H1 (cell line): Measurements from ENCODE around the gene NR4A1. TPM values are rescaled to one million over a fixed set of nuclear protein-coding genes. Genes with fewer than 3 reads are reported as not detected.

ENCODE experiments used
- CTCF ChIA-PET: fragments of 300-600 bp; sonication (Branson Sonifier 250); formaldehyde crosslinking; loops from one replicate; lab custom pipeline; 2021; ENCODE audit not compliant: partially characterized antibody; lab: Charles Lee
- POLR2A ChIA-PET: fragments of 300-600 bp; sonication (Branson Sonifier 250); formaldehyde crosslinking; loops from one replicate; lab custom pipeline; 2021; ENCODE audit warnings: inconsistent platforms; ENCODE audit not compliant: partially characterized antibody; lab: Charles Lee
- DNase-seq, 2 experiments: peaks; one replicate each; pipeline versions ENCODE4 v3.0.0 to v3.0.0-alpha.2; 2010 to 2022; ENCODE audit warnings: low spot score in 2 of 2, low read depth in 1 of 2, mixed read lengths in 1 of 2
- FAIRE-seq: peaks from 2 replicates; lab custom pipeline; 2011; peaks lifted over from hg19 to GRCh38; lab: Jason Lieb, UNC
- H2AFZ ChIP-seq: 2 replicates; pipeline ENCODE4 v1.8.1; 2012; ENCODE audit warnings: low read length, inconsistent platforms
- H2AK5ac ChIP-seq: 2 replicates; pipeline ENCODE4 v1.6.1; 2013; ENCODE audit warnings: low read depth, low read length
- H2BK120ac ChIP-seq: replicated peaks from 2 replicates; pipeline ENCODE3; 2013; ENCODE audit warnings: low read depth, low read length, inconsistent platforms
- H2BK12ac ChIP-seq: 2 replicates; pipeline ENCODE4 v1.6.1; 2013; ENCODE audit warnings: low read depth, low read length
- H2BK15ac ChIP-seq: 2 replicates; pipeline ENCODE4 v1.6.1; 2013; ENCODE audit warnings: low read length
- H2BK20ac ChIP-seq: 2 replicates; pipeline ENCODE4 v1.6.1; 2013; ENCODE audit warnings: low read length
- H2BK5ac ChIP-seq: 2 replicates; pipeline ENCODE4 v1.6.1; 2013; ENCODE audit warnings: low read depth, low read length
- H3K14ac ChIP-seq: 2 replicates; pipeline ENCODE4 v1.6.1; 2013; ENCODE audit warnings: inconsistent platforms; ENCODE audit not compliant: insufficient read length
- H3K18ac ChIP-seq: 2 replicates; pipeline ENCODE4 v1.6.1; 2013; ENCODE audit warnings: low read length; ENCODE audit errors: extremely low read depth
- H3K23ac ChIP-seq: 2 replicates; pipeline ENCODE4 v1.6.1; 2013; ENCODE audit warnings: inconsistent platforms; ENCODE audit not compliant: insufficient read length
- H3K23me2 ChIP-seq: 2 replicates; pipeline ENCODE4 v1.6.1; 2013; ENCODE audit warnings: low read depth, low read length
- H3K27ac ChIP-seq: 2 replicates; pipeline ENCODE4 v1.6.1; 2011; ENCODE audit warnings: low read depth, low read length, inconsistent platforms
- H3K27me3 ChIP-seq, 4 experiments: replicated peaks in 1 of 4; 1 replicate in 1 of 4; 2 replicates in 3 of 4; pipeline versions ENCODE4 v1.6.1 to v1.8.1; 2011 to 2013; ENCODE audit warnings: low read length in 3 of 4, mild to moderate bottlenecking in 3 of 4, inconsistent platforms in 2 of 4, mixed read lengths in 2 of 4, moderate library complexity in 1 of 4; ENCODE audit not compliant: control insufficient read depth in 3 of 4, insufficient read depth in 3 of 4; ENCODE audit errors: extremely low read depth in 1 of 4
- H3K36me3 ChIP-seq, 4 experiments: 2 replicates each; pipeline versions ENCODE4 v1.6.1 to v1.8.1; 2011 to 2013; ENCODE audit warnings: mild to moderate bottlenecking in 4 of 4, low read length in 3 of 4, moderate library complexity in 2 of 4, control low read depth in 1 of 4, inconsistent platforms in 1 of 4; ENCODE audit not compliant: insufficient read depth in 4 of 4, control insufficient read depth in 2 of 4
- H3K4ac ChIP-seq: replicated peaks from 2 replicates; pipeline ENCODE3; 2013; ENCODE audit warnings: low read length, low read depth, mixed read lengths, inconsistent platforms; ENCODE audit not compliant: insufficient read length
- H3K4me1 ChIP-seq, 4 experiments: replicated peaks in 1 of 4; 1 replicate in 1 of 4; 2 replicates in 3 of 4; pipeline versions ENCODE4 v1.6.1 to v1.8.1; 2011 to 2013; ENCODE audit warnings: low read length in 3 of 4, inconsistent platforms in 2 of 4, mixed read lengths in 1 of 4; ENCODE audit not compliant: insufficient read depth in 4 of 4, control insufficient read depth in 3 of 4
- H3K4me2 ChIP-seq, 2 experiments: 2 replicates each; pipeline versions ENCODE4 v1.6.1 to v1.8.1; 2011 to 2013; ENCODE audit warnings: low read depth in 2 of 2, low read length in 2 of 2, control low read depth in 1 of 2, inconsistent platforms in 1 of 2, mild to moderate bottlenecking in 1 of 2; ENCODE audit not compliant: insufficient read depth in 1 of 2
- H3K4me3 ChIP-seq, 4 experiments: fragments of 200-600, 300-600 bp in 1 of 4; sonication (generic), shearing (Covaris generic), sonication (Bioruptor Twin) in 1 of 4; 2 replicates each; pipeline versions ENCODE4 v1.5.1 to v1.8.1; 2011 to 2016; ENCODE audit warnings: low read length in 4 of 4, low read depth in 3 of 4, control low read depth in 2 of 4, inconsistent platforms in 2 of 4, mild to moderate bottlenecking in 2 of 4, mixed read lengths in 1 of 4, moderate library complexity in 1 of 4; ENCODE audit not compliant: insufficient read depth in 2 of 4; ENCODE audit errors: extremely low read depth in 1 of 4
- H3K56ac ChIP-seq: replicated peaks from 2 replicates; pipeline ENCODE3; 2013; ENCODE audit warnings: low read depth, mild to moderate bottlenecking, mixed read lengths, low read length, inconsistent platforms; ENCODE audit not compliant: insufficient read length
- H3K79me1 ChIP-seq: 2 replicates; pipeline ENCODE4 v1.6.1; 2013; ENCODE audit warnings: low read depth, low read length, control low read depth
- H3K79me2 ChIP-seq, 2 experiments: 2 replicates each; pipeline versions ENCODE4 v1.6.1 to v1.8.1; 2012 to 2013; ENCODE audit warnings: low read length in 2 of 2, mild to moderate bottlenecking in 2 of 2, inconsistent platforms in 1 of 2; ENCODE audit not compliant: insufficient read depth in 2 of 2, control insufficient read depth in 1 of 2
- H3K9ac ChIP-seq, 4 experiments: replicated peaks in 1 of 4; 1 replicate in 1 of 4; 2 replicates in 3 of 4; pipeline versions ENCODE4 v1.6.1 to v1.8.1; 2011 to 2013; ENCODE audit warnings: low read depth in 3 of 4, low read length in 3 of 4, control low read depth in 2 of 4, mild to moderate bottlenecking in 2 of 4, moderate library complexity in 2 of 4, inconsistent platforms in 1 of 4; ENCODE audit errors: extremely low read depth in 1 of 4
- H3K9me3 ChIP-seq, 2 experiments: 2 replicates each; pipeline versions ENCODE4 v1.6.1 to v1.8.1; 2012 to 2013; ENCODE audit warnings: mild to moderate bottlenecking in 2 of 2, moderate library complexity in 2 of 2, control low read depth in 1 of 2, inconsistent platforms in 1 of 2, low read depth in 1 of 2, low read length in 1 of 2, mixed read lengths in 1 of 2; ENCODE audit not compliant: insufficient read depth in 2 of 2
- H4K20me1 ChIP-seq, 2 experiments: replicated peaks in 1 of 2; 2 replicates each; pipeline versions ENCODE3 to v1.8.1; 2011 to 2013; ENCODE audit warnings: inconsistent platforms in 2 of 2, low read length in 2 of 2, mild to moderate bottlenecking in 1 of 2; ENCODE audit not compliant: insufficient read depth in 2 of 2, control insufficient read depth in 1 of 2
- H4K5ac ChIP-seq: 2 replicates; pipeline ENCODE4 v1.6.1; 2013; ENCODE audit warnings: low read length, low read depth, mixed read lengths, inconsistent platforms; ENCODE audit not compliant: insufficient read length
- H4K8ac ChIP-seq: 2 replicates; pipeline ENCODE4 v1.8.0; 2013; ENCODE audit warnings: mild to moderate bottlenecking, moderate library complexity, low read length, inconsistent platforms; ENCODE audit not compliant: insufficient read depth; ENCODE audit errors: extremely low read depth
- H4K91ac ChIP-seq: replicated peaks from 2 replicates; pipeline ENCODE3; 2013; ENCODE audit warnings: low read length, mixed read lengths, inconsistent platforms; ENCODE audit not compliant: insufficient read length
- CHD2 ChIP-seq: IDR thresholded peaks from 2 replicates; pipeline ENCODE4 v1.6.1; 2012; ENCODE audit warnings: low read length, improper control_type of control experiment
- GABPA ChIP-seq: IDR thresholded peaks from 2 replicates; pipeline ENCODE4 v1.6.1; 2011; ENCODE audit warnings: mild to moderate bottlenecking, low read length, moderate library complexity, borderline replicate concordance; ENCODE audit not compliant: insufficient read depth
- HDAC6 ChIP-seq: IDR thresholded peaks from one replicate; pipeline ENCODE4 v1.7.1; 2012; ENCODE audit warnings: low read depth, mild to moderate bottlenecking, inconsistent platforms, low read length, moderate library complexity
- JUND ChIP-seq: IDR thresholded peaks from 2 replicates; pipeline ENCODE4 v1.6.1; 2011; ENCODE audit warnings: mild to moderate bottlenecking, improper control_type of control experiment, low read length
- KDM4A ChIP-seq: IDR thresholded peaks from one replicate; pipeline ENCODE4 v1.7.1; 2012; ENCODE audit warnings: low read depth, mild to moderate bottlenecking, moderate library complexity, low read length, inconsistent platforms; ENCODE audit not compliant: severe bottlenecking
- PHF8 ChIP-seq: fragments of 200-600 bp; sonication (generic); conservative IDR thresholded peaks from 2 replicates; pipeline ENCODE4 v1.7.1; 2012; ENCODE audit warnings: low read depth, mild to moderate bottlenecking, inconsistent platforms, low read length, moderate library complexity
- RXRA ChIP-seq: IDR thresholded peaks from 2 replicates; pipeline ENCODE4 v1.6.1; 2011; ENCODE audit warnings: low read depth, mild to moderate bottlenecking, low read length, moderate library complexity; ENCODE audit not compliant: insufficient read depth
- SIX5 ChIP-seq: IDR thresholded peaks from 2 replicates; pipeline ENCODE4 v1.6.1; 2011; ENCODE audit warnings: mild to moderate bottlenecking, low read depth, low read length
- TAF7 ChIP-seq: optimal IDR thresholded peaks from 2 replicates; pipeline ENCODE3; 2011; ENCODE audit warnings: low read depth, mild to moderate bottlenecking, inconsistent platforms, low read length, moderate library complexity, borderline replicate concordance
- YY1 ChIP-seq: IDR thresholded peaks from 2 replicates; pipeline ENCODE4 v1.6.1; 2011; ENCODE audit warnings: low read depth, mild to moderate bottlenecking, low read length
- WGBS, 2 experiments: shearing (Covaris generic) in 1 of 2; methylation state at CpG; one replicate each; pipeline versions ENCODE4 v1.1.6 to v1.1.7; 2013 to 2015; ENCODE audit warnings: low lambda C conversion rate in 2 of 2, mixed read lengths in 2 of 2, inconsistent platforms in 1 of 2, low coverage in 1 of 2, missing lambda C conversion rate in 1 of 2; ENCODE audit not compliant: insufficient replicate concordance in 2 of 2, insufficient coverage in 1 of 2, insufficient read length in 1 of 2; ENCODE audit errors: extremely low coverage in 1 of 2, missing lambda C conversion rate in 1 of 2; 5-methylcytosine and 5-hydroxymethylcytosine counted together
- polyA plus RNA-seq, 7 experiments: library from polyadenylated mRNA; depleted of rRNA in 3 of 7; stranded (reverse) in 5 of 7; unstranded in 2 of 7; fragments of >200 nt in 5 of 7; fragments of 200-250 nt in 2 of 7; gene quantifications; 1 replicate in 5 of 7; 2 replicates in 1 of 7; 4 replicates in 1 of 7; pipeline versions ENCODE4 v1.2.1 to v1.2.3, GENCODE V29; 2011 to 2013; ENCODE audit warnings: missing spikeins in 2 of 7, mixed read lengths in 2 of 7
- total RNA-seq: library from RNA; stranded (reverse); fragmentation: NEBNext Ultra II Directional; extraction: Animal tissue kit (Norgen Biotek cat#: 25700); gene quantifications from 2 replicates; pipeline ENCODE4 v1.2.1, GENCODE V29; 2021
- TF ChIP-seq, protein P1 (sequence below): IDR thresholded peaks from 2 replicates; pipeline ENCODE4 v1.6.1; 2012; ENCODE audit warnings: inconsistent platforms

NR4A1 gene
- total and polyA plus RNA-seq, 2 of the 8 experiments (the other 6 are each of a cell fraction or from before 2014, with no cell fraction given), result 18.7 to 23.3 TPM

DNA sequence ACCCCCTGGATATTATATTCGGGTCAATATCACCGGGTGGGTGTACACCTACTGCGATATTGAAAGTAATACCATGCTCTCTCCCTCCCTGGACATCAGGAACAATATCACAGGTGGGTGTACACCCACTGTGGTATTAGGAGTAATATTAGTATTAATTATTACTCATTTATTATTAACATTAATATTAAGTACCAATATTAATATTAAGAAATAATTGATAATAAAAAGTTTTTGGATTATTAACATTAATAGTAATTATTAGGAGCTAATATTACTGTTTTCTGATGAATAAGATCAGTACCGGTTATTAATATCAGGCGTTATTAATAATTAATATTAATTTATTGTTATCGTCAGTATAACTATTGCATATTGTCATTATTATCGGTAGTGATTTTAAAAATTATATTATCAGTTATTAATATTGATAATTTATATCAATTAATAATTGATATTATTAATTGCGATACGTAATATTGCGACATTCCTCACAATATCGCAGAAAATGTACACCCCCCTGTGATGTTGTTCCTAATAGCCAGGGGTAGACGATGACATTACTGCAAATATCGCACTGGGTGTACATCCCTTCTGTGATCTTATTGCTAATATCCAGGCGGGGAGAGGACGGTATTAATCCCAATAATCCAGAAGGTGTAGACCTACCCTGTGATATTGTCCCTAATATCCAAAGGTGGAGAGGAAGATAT, 45.2 kb downstream of the NR4A1 start:
- FAIRE-seq (no peak), DNase-seq (no peak)
- Histone ChIP-seq H4K20me1 (no peaks in the 10 kb centered on the region), H3K4ac (no peak overlapping the region), H3K79me1 (no peaks in the 10 kb centered on the region), H2BK5ac (no peak overlapping the region), H3K23ac (no peak overlapping the region), H2BK15ac (no peak overlapping the region), H3K36me3 (no peaks in the 10 kb centered on the region), H3K9ac (no peak overlapping the region), H2AFZ (no peak overlapping the region), H3K14ac (no peak overlapping the region), H3K18ac (no peak overlapping the region), H3K23me2 (no peaks in the 10 kb centered on the region), H4K8ac (no peak overlapping the region), H2BK120ac (no peak overlapping the region), H3K4me2 (no peak overlapping the region), H4K5ac (no peak overlapping the region), H3K27me3 (no peaks in the 10 kb centered on the region), H3K4me3 (no peak overlapping the region), H3K56ac (no peak overlapping the region), H4K91ac (no peak overlapping the region), H3K9me3 (no peaks in the 10 kb centered on the region), H3K79me2 (no peaks in the 10 kb centered on the region), H2AK5ac (no peak overlapping the region), H3K27ac (no peak overlapping the region), H3K4me1 (no peaks in the 10 kb centered on the region), H2BK12ac (no peak overlapping the region), H2BK20ac (no peak overlapping the region)
- WGBS, 2 experiments, result 91% methylated on average over 15 of the region's 15 CpGs; no CpG with 5 or more reads in 1 of the 2 experiments
- ChIA-PET CTCF (interaction anchor here (0.6 to 0.7 kb wide), 2 partner anchors 13 to 37 kb away, joined by 3 read pairs; no protein-coding TSS in a partner anchor), POLR2A (no interaction called here)
- no peak for TF ChIP-seq PHF8
- TF ChIP-seq, protein P1, sequence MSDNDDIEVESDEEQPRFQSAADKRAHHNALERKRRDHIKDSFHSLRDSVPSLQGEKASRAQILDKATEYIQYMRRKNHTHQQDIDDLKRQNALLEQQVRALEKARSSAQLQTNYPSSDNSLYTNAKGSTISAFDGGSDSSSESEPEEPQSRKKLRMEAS, result no peak
- TF ChIP-seq JUND, result no peak
- no peak for TF ChIP-seq CHD2
- no peak for TF ChIP-seq HDAC6
- no peak for TF ChIP-seq GABPA
- TF ChIP-seq TAF7, result no peak
- no peak for TF ChIP-seq SIX5
- no peak for TF ChIP-seq RXRA
- TF ChIP-seq YY1, result no peak
- TF ChIP-seq KDM4A, result no peak
